Heart right ventricle (tissue), 16 donors: ENCODE data around the gene DEAF1. TPM values are rescaled to one million over a fixed set of nuclear protein-coding genes. Genes with fewer than 3 reads are reported as not detected.
A peak's percentile ranks its signal among the peaks of the same experiment; 100 is the strongest.

Experiments used
- ATAC-seq, 8 donors: fragments of 200-7000 bp; cut with Tn5 transposase; one replicate each; pipeline ENCODE4 v1.9.1; 2020; ENCODE audit warnings: mild to moderate bottlenecking in 8 of 8, moderate library complexity in 8 of 8, moderate number of reproducible peaks in 1 of 8
- DNase-seq, 2 donors: peaks; one replicate each; pipeline ENCODE4 v3.0.0-alpha.2; 2020
- H3K27ac ChIP-seq, 10 donors: fragments of 200-600 bp; sonication (generic) in 2 of 10; one replicate each; pipeline versions ENCODE4 v1.5.0 to v1.8.0; 2020 to 2022; ENCODE audit warnings: mild to moderate bottlenecking in 3 of 10
- H3K27me3 ChIP-seq, 7 donors: fragments of 200-600 bp; one replicate each; pipeline ENCODE4 v1.8.0; 2021 to 2022; ENCODE audit warnings: mild to moderate bottlenecking in 2 of 7
- H3K36me3 ChIP-seq, 9 donors: fragments of 200-600 bp; sonication (generic) in 1 of 9; one replicate each; pipeline versions ENCODE4 v1.5.0 to v1.8.0; 2020 to 2022; ENCODE audit warnings: mild to moderate bottlenecking in 2 of 9
- H3K4me1 ChIP-seq, 9 donors: fragments of 200-600 bp; sonication (generic) in 1 of 9; one replicate each; pipeline versions ENCODE4 v1.5.0 to v1.8.0; 2020 to 2022; ENCODE audit warnings: mild to moderate bottlenecking in 4 of 9
- H3K4me3 ChIP-seq, 10 donors: fragments of 200-600 bp; sonication (generic) in 2 of 10; one replicate each; pipeline versions ENCODE4 v1.5.0 to v1.8.0; 2020 to 2022; ENCODE audit warnings: mild to moderate bottlenecking in 7 of 10, moderate library complexity in 2 of 10
- H3K9me3 ChIP-seq, 11 donors: fragments of 200-600 bp in 10 of 11; sonication (generic) in 2 of 11; one replicate each; pipeline versions ENCODE4 v1.5.0 to v1.8.0; 2013 to 2022; ENCODE audit warnings: mild to moderate bottlenecking in 2 of 11, control low read depth in 1 of 11, moderate library complexity in 1 of 11
- WGBS, 2 donors: extraction: QIAGEN DNeasy Blood & Tissue Kit; methylation state at CpG; one replicate each; pipeline ENCODE4 v1.1.7; 2013; ENCODE audit warnings: inconsistent platforms in 1 of 2; 5-methylcytosine and 5-hydroxymethylcytosine counted together
- intact Hi-C, 10 donors: fragments of 100-400 bp; cut with DNase I; formaldehyde crosslinking; loops; one replicate each; pipeline versions ENCODE4 v1.11.1 to v1.14.2; 2022
- polyA plus RNA-seq, 2 donors: library from polyadenylated mRNA; stranded (reverse); fragments of 200-250 nt; gene quantifications; one replicate each; pipeline ENCODE4 v1.2.3, GENCODE V29; 2013
- total RNA-seq, 10 donors: library from RNA; stranded (reverse); fragmentation: NEBNext Ultra II Directional in 3 of 10; extraction: Animal tissue kit (Norgen Biotek cat#: 25700) in 3 of 10; gene quantifications; one replicate each; pipeline versions ENCODE4 v1.2.1 to v1.2.4, GENCODE V29; 2021 to 2023
- TF ChIP-seq, protein P1 (sequence below), 9 donors: fragments of 200-600 bp; sonication (generic) in 2 of 9; IDR thresholded peaks; one replicate each; pipeline versions ENCODE4 v1.5.0 to v1.8.0; 2021 to 2022; ENCODE audit warnings: antibody characterized with exemption in 9 of 9, mild to moderate bottlenecking in 5 of 9, moderate library complexity in 1 of 9
- donor health status: Arrhythmogenic right ventricular cardiomyopathy.
- donor health status: ischemic (EF 13 %, LVEDD 7.1; RV severe dilation, severe dysfunction).
- donor health status: healthy with polysubstance abuse.
- donor health status: DM: no; HTN: yes; CAD: no.
- donor health status: DM: no; HTN: no; CAD: no.
- donor health status: ischemic (EF 25% LVEDD 6.9; RV normal size, moderate dysfunction).
- donor health status: ischemic (EF 25% LVEDD 5.7; RV mildly dilated, moderate dysfunction).
- donor health status: healthy.
- donor health status: DM: yes; HTN: yes; CAD: no.
- donor health status: Ischemic cardiomyopathy.
- donor health status: ischemic (EF 35%, LVEDD 5.7; RV mildly dilated, moderate dysfunction).
- donor health status: nonischemic (EF 11% LVEDD 7.7; RV severe dilation, severe dysfunction).
- donor health status: DM: yes; HTN: yes; CAD: no.
- donor health status: PGD.
- donor health status: ischemic (EF 29% LVEDD 5.4; RV normal size, mild dysfunction).
- donor health status: nonischemic (EF 23%, LVEDD 6.1; RV moderate dilation, normal function).

DEAF1 gene
- total and polyA plus RNA-seq, 12 donors: 11.0 to 39.9 (median 17.0) TPM

DNA sequence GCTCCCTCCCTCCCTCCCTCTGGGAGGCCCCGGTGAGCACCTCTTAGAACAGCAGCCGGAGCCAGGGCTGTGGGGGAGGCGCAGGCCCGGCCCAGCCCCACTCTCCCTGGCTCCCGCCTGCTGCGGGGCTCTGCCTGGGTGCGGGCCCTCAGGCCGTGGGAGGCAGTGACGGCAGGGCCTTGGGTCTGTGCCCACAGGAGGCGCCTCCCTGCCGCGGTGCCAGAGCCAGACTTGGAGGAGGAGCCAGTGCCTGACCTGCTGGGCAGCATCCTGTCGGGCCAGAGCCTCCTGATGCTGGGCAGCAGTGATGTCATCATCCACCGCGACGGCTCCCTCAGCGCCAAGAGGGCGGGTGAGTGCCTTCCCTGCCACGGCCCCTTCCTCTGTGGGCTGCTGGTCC is 88.8 kb downstream of the DEAF1 start:
- peak; percentile 46 to 95 (median 86) for ATAC-seq
- Histone ChIP-seq H3K9me3 (no peaks in the 10 kb centered on the region), H3K36me3 (peaks cover 6 to 100% (median 69%) of the 10 kb centered on the region in 9 donors), H3K27me3 (no peaks in the 10 kb centered on the region), H3K27ac (peak overlapping the region in 8 of 10 donors; percentile 36 to 66 (median 45)), H3K4me3 (no peak overlapping the region), H3K4me1 (peaks cover 0 to 23% (median 13%) of the 10 kb centered on the region in 9 donors)
- TF ChIP-seq, protein P1, sequence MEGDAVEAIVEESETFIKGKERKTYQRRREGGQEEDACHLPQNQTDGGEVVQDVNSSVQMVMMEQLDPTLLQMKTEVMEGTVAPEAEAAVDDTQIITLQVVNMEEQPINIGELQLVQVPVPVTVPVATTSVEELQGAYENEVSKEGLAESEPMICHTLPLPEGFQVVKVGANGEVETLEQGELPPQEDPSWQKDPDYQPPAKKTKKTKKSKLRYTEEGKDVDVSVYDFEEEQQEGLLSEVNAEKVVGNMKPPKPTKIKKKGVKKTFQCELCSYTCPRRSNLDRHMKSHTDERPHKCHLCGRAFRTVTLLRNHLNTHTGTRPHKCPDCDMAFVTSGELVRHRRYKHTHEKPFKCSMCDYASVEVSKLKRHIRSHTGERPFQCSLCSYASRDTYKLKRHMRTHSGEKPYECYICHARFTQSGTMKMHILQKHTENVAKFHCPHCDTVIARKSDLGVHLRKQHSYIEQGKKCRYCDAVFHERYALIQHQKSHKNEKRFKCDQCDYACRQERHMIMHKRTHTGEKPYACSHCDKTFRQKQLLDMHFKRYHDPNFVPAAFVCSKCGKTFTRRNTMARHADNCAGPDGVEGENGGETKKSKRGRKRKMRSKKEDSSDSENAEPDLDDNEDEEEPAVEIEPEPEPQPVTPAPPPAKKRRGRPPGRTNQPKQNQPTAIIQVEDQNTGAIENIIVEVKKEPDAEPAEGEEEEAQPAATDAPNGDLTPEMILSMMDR (IDR thresholded peaks at IDR 0.05): no peak
- peak; percentile 69 to 78 for DNase-seq
- intact Hi-C loops: no loop called here
- 60% methylated on average over 16 to 19 of the region's 19 CpGs for WGBS, 2 donors

DNA sequence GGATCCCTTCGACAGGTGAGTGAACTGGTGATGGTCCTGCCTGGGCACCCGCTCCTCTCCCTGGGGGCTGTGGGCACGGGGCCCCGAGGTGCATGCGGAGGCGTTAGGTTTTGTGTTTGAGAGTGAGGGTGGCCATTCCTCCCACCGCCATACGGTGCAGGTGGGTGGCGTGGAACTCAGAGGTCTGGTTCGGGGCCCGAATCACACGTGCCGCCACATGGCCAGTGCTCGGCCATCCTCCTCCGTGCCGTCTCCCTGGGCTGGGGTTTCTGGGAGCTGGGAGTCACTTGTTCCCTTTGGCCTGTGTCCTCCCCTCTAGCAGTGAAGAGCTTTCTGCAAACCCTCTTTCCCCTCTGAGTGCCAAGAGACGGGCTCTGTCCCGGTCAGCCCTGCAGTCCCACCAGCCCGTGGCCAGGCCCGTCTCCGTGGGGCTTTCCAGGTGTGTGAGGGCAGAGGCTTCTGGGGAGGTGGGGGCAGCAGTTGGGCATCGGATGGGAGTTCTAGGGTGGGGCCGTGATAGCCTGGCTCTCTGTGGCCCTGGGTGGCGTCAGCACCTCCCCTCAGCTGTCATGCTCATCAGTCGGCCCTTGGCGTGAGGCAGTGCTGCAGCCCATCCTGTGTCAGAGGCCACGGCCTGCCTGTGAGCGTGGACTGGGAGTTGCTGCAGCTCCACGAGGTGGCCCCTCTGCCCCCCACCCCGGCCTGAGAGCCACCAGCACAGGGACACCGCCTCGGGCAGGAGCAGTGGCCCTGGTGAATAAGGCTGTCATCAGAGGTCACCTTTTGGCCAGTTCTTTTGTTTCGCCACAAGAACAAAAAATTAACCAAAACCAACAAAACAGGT is 89.5 kb downstream of the DEAF1 start:
- ATAC-seq: peak in 2 of 8 donors; percentile 1 to 6
- TF ChIP-seq, protein P1 (IDR thresholded peaks at IDR 0.05): no peak
- no peaks in the 10 kb centered on the region for H3K27me3 ChIP-seq
- no peak for DNase-seq
- no peaks in the 10 kb centered on the region for H3K9me3 ChIP-seq
- intact Hi-C loops: loop anchor here in 1 of 10 donors (1.0 kb wide), 1 partner anchor 34 kb away; no protein-coding TSS in a partner anchor
- H3K36me3 ChIP-seq: peaks cover 4 to 100% (median 67%) of the 10 kb centered on the region in 9 donors
- no peak overlapping the region for H3K4me3 ChIP-seq
- H3K27ac ChIP-seq: peak overlapping the region in 8 of 10 donors; percentile 36 to 66 (median 45)
- 91 to 92% methylated on average over 33 of the region's 33 CpGs for WGBS, 2 donors
- H3K4me1 ChIP-seq: peaks cover 0 to 23% (median 13%) of the 10 kb centered on the region in 9 donors

DNA sequence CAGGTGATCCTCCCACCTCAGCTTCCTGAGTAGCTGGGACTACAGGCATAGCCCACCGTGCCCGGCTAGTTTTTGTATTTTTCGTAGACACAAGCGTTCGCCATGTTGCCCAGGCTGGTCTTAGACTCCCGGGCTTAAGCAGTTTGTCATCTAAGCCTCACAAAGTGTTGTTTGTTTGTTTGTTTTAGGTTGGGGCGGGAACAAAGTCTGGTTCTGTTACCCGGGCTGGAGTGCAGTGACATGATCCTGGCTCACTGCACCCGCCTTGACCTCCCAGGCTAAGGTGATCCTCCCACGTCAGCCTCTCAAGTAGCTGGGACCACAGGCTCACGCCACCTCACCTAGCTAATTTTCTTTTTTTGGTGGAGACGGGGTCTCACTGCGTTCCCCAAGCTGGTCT is 91.9 kb downstream of the DEAF1 start:
- no peak for DNase-seq
- H3K4me3 ChIP-seq: no peak overlapping the region
- H3K4me1 ChIP-seq: peaks cover 0 to 12% (median 6%) of the 10 kb centered on the region in 9 donors
- H3K36me3 ChIP-seq: peaks cover 0 to 100% (median 69%) of the 10 kb centered on the region in 9 donors
- ATAC-seq: no peak
- H3K27me3 ChIP-seq: no peaks in the 10 kb centered on the region
- WGBS, 2 donors: 89 to 92% methylated on average over 13 of the region's 13 CpGs
- no peaks in the 10 kb centered on the region for H3K9me3 ChIP-seq
- H3K27ac ChIP-seq: no peak overlapping the region
- TF ChIP-seq, protein P1 (IDR thresholded peaks at IDR 0.05): no peak
- intact Hi-C loops: no loop called here

DNA sequence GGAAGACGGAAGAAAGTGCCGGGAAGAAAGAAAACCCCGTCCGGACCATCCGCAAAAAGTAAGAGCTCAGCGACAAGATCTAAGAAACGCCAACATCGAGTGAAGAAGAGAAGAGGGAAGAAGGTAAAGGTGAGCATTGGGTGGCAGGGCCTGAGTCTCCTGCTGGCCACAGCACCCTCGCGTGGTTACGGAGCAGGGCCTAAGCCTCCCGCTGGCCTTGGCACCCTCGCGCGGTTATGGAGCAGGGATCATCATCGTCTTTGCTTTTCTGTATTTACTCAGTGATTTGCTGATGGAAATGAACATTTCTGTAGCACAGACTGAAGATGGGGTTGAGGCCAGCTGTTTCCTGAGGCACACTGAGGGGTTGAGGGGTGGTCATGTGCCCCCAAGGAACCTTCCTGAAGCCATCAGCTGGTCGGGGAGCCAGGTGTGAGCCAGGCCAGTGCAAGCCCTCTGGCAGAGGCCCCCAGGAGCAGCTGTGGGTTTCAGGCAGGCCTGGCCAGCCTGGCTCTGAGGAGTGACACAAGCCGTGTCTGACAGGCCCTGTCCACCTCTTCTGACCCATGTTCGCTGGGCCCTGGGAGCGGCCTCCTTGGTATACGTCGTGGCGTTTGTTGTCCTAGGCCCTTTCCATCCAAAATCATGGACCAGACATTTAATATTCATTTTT is 93.3 kb downstream of the DEAF1 start:
- no peak overlapping the region for H3K27ac ChIP-seq
- no peaks in the 10 kb centered on the region for H3K9me3 ChIP-seq
- ATAC-seq (no peak), DNase-seq (no peak)
- H3K4me3 ChIP-seq: no peak overlapping the region
- peaks cover 0 to 6% (median 4%) of the 10 kb centered on the region in 9 donors for H3K4me1 ChIP-seq
- TF ChIP-seq, protein P1 (IDR thresholded peaks at IDR 0.05): no peak
- intact Hi-C loops: no loop called here
- H3K36me3 ChIP-seq: peaks cover 4 to 100% (median 69%) of the 10 kb centered on the region in 9 donors
- 93 to 94% methylated on average over 23 of the region's 23 CpGs for WGBS, 2 donors
- H3K27me3 ChIP-seq: no peaks in the 10 kb centered on the region
